Liver (tissue), 9 donors: Measurements from ENCODE around the gene CCDC200. TPM values are rescaled to one million over a fixed set of nuclear protein-coding genes. Genes with fewer than 3 reads are reported as not detected.
"Not testable (repeated sequence)": the region's sequence is repeated elsewhere in the genome, so short reads cannot be mapped to it uniquely, and the experiment has no call there.

ENCODE experiments used
- DNase-seq: peaks from one replicate; pipeline ENCODE4 v3.0.0-alpha.2; 2017; ENCODE audit warnings: low spot score
- H3K27ac ChIP-seq, 2 donors: one replicate each; pipeline ENCODE4 v1.7.0; 2013; ENCODE audit warnings: inconsistent platforms in 2 of 2, low read length in 2 of 2, control low read depth in 1 of 2, low read depth in 1 of 2, mild to moderate bottlenecking in 1 of 2
- H3K27me3 ChIP-seq, 4 donors: one replicate each; pipeline versions ENCODE4 v1.6.1 to v1.7.0; 2013; ENCODE audit warnings: low read length in 3 of 4, inconsistent platforms in 1 of 4, mild to moderate bottlenecking in 1 of 4, moderate library complexity in 1 of 4; ENCODE audit not compliant: control insufficient read depth in 4 of 4, insufficient read depth in 4 of 4
- H3K36me3 ChIP-seq, 4 donors: one replicate each; pipeline versions ENCODE4 v1.6.1 to v1.7.0; 2013; ENCODE audit warnings: low read length in 3 of 4, mild to moderate bottlenecking in 3 of 4, low read depth in 1 of 4, moderate library complexity in 1 of 4; ENCODE audit not compliant: control insufficient read depth in 4 of 4, insufficient read depth in 3 of 4
- H3K4me1 ChIP-seq, 4 donors: one replicate each; pipeline versions ENCODE4 v1.6.1 to v1.7.0; 2013; ENCODE audit warnings: low read length in 3 of 4, mild to moderate bottlenecking in 3 of 4, moderate library complexity in 1 of 4; ENCODE audit not compliant: control insufficient read depth in 4 of 4, insufficient read depth in 4 of 4
- H3K4me3 ChIP-seq, 3 donors: one replicate each; pipeline versions ENCODE4 v1.6.1 to v1.7.0; 2013; ENCODE audit warnings: low read length in 3 of 3, control low read depth in 1 of 3, low read depth in 1 of 3, mild to moderate bottlenecking in 1 of 3
- H3K9ac ChIP-seq, 2 donors: one replicate each; pipeline ENCODE4 v1.7.0; 2013; ENCODE audit warnings: low read length in 2 of 2, mild to moderate bottlenecking in 2 of 2, moderate library complexity in 2 of 2, control low read depth in 1 of 2, low read depth in 1 of 2
- H3K9me3 ChIP-seq, 4 donors: one replicate each; pipeline versions ENCODE4 v1.6.1 to v1.7.0; 2013; ENCODE audit warnings: low read length in 3 of 4; ENCODE audit not compliant: control insufficient read depth in 4 of 4
- ATF3 ChIP-seq: IDR thresholded peaks from 2 replicates; pipeline ENCODE4 v1.6.1; 2016; ENCODE audit warnings: antibody characterized with exemption
- CTCF ChIP-seq: fragments of 150-350 bp; IDR thresholded peaks from 2 replicates; pipeline ENCODE4 v1.5.1; 2017; ENCODE audit warnings: improper control_type of control experiment, low read depth, low read length; ENCODE audit not compliant: missing input control
- EGR1 ChIP-seq, 2 donors: IDR thresholded peaks; 2 replicates each; pipeline ENCODE4 v1.6.1; 2016 to 2018; ENCODE audit warnings: antibody characterized with exemption in 2 of 2, low read depth in 2 of 2
- FOXA1 ChIP-seq: IDR thresholded peaks from 2 replicates; pipeline ENCODE4 v1.6.1; 2016; ENCODE audit warnings: antibody characterized with exemption
- FOXA2 ChIP-seq: IDR thresholded peaks from 2 replicates; pipeline ENCODE4 v1.6.1; 2016; ENCODE audit warnings: antibody characterized with exemption
- GABPA ChIP-seq, 2 donors: IDR thresholded peaks in 1 of 2; conservative IDR thresholded peaks in 1 of 2; 2 replicates each; pipeline ENCODE4 v1.6.1; 2016; ENCODE audit warnings: antibody characterized with exemption in 2 of 2, mild to moderate bottlenecking in 1 of 2, moderate library complexity in 1 of 2
- HNF4A ChIP-seq, 2 donors: conservative IDR thresholded peaks; 2 replicates each; pipeline ENCODE4 v1.6.1; 2016; ENCODE audit warnings: antibody characterized with exemption in 2 of 2, mild to moderate bottlenecking in 2 of 2
- HNF4G ChIP-seq: IDR thresholded peaks from 2 replicates; pipeline ENCODE4 v1.6.1; 2016; ENCODE audit warnings: antibody characterized with exemption
- JUND ChIP-seq, 2 donors: IDR thresholded peaks; 2 replicates each; pipeline ENCODE4 v1.6.1; 2016; ENCODE audit warnings: antibody characterized with exemption in 2 of 2
- MAX ChIP-seq: IDR thresholded peaks from 2 replicates; pipeline ENCODE4 v1.6.1; 2016; ENCODE audit warnings: antibody characterized with exemption
- NR2F2 ChIP-seq: IDR thresholded peaks from 2 replicates; pipeline ENCODE4 v1.6.1; 2016; ENCODE audit warnings: antibody characterized with exemption
- RAD21 ChIP-seq, 2 donors: IDR thresholded peaks; 2 replicates each; pipeline ENCODE4 v1.6.1; 2016; ENCODE audit warnings: antibody characterized with exemption in 2 of 2, mild to moderate bottlenecking in 2 of 2
- REST ChIP-seq: IDR thresholded peaks from 2 replicates; pipeline ENCODE4 v1.6.1; 2016; ENCODE audit warnings: antibody characterized with exemption, mild to moderate bottlenecking
- RXRA ChIP-seq, 2 donors: IDR thresholded peaks; 2 replicates each; pipeline ENCODE4 v1.6.1; 2017 to 2018; ENCODE audit warnings: antibody characterized with exemption in 2 of 2, mild to moderate bottlenecking in 1 of 2
- SP1 ChIP-seq: IDR thresholded peaks from 2 replicates; pipeline ENCODE4 v1.6.1; 2018; ENCODE audit warnings: antibody characterized with exemption, mild to moderate bottlenecking
- TAF1 ChIP-seq: conservative IDR thresholded peaks from 2 replicates; pipeline ENCODE4 v1.6.1; 2016; ENCODE audit warnings: antibody characterized with exemption, mild to moderate bottlenecking
- YY1 ChIP-seq: IDR thresholded peaks from 2 replicates; pipeline ENCODE4 v1.6.1; 2016; ENCODE audit warnings: antibody characterized with exemption, mild to moderate bottlenecking
- ZBTB33 ChIP-seq: IDR thresholded peaks from 2 replicates; pipeline ENCODE4 v1.6.1; 2016; ENCODE audit warnings: antibody characterized with exemption
- WGBS: extraction: QIAGEN DNeasy Blood & Tissue Kit; methylation state at CpG from one replicate; pipeline ENCODE4 v1.1.7; 2013; 5-methylcytosine and 5-hydroxymethylcytosine counted together
- polyA plus RNA-seq, 2 donors: library from polyadenylated mRNA; stranded (reverse) in 1 of 2; unstranded in 1 of 2; fragments of 200-250 nt in 1 of 2; fragments of >200 nt in 1 of 2; fragmentation: Nextera tagmentation in 1 of 2; extraction: Ambion mirVana in 1 of 2; gene quantifications; one replicate each; pipeline versions ENCODE4 v1.2.1 to v1.2.3, GENCODE V29; 2013 to 2015
- total RNA-seq, 2 donors: library from RNA; depleted of rRNA; stranded (reverse); fragments of >200 nt; gene quantifications; one replicate each; pipeline ENCODE4 v1.2.3, GENCODE V29; 2014
- donor health status: healthy.
- donor health status: healthy.
- donor health status: healthy.
- donor health status: healthy.
- donor health status: healthy.

The CCDC200 gene
- total and polyA plus RNA-seq, 4 donors, result 1.3 TPM; not detected in 3

GRCh38 chr17:43210576-43210975 lies 17.8 kb downstream of the CCDC200 start:
- DNase-seq, result no peak
- H3K4me3 ChIP-seq, result no peak overlapping the region
- peaks cover 6 to 43% (median 25%) of the 10 kb centered on the region in 4 donors for H3K36me3 ChIP-seq
- no peaks in the 10 kb centered on the region for H3K27me3 ChIP-seq
- 74% methylated on average over 3 of the region's 3 CpGs for WGBS
- H3K4me1 ChIP-seq, result peaks cover 9 to 27% (median 18%) of the 10 kb centered on the region in 4 donors
- H3K9me3 ChIP-seq, result no peaks in the 10 kb centered on the region
- H3K27ac ChIP-seq, result peak overlapping the region in 1 of 2 donors; percentile 66
- H3K9ac ChIP-seq, result no peak overlapping the region
- TF ChIP-seq NR2F2 (no peak), HNF4A (conservative IDR thresholded peaks at IDR 0.05) (no peak), ZBTB33 (no peak), FOXA2 (no peak), JUND (IDR thresholded peaks at IDR 0.05) (no peak), SP1 (no peak), GABPA (IDR thresholded peaks at IDR 0.05 in 1 of 2, conservative IDR thresholded peaks at IDR 0.05 in 1 of 2) (no peak), TAF1 (no peak), MAX (no peak), RAD21 (IDR thresholded peaks at IDR 0.05) (no peak), YY1 (no peak), CTCF (no peak), REST (no peak), RXRA (IDR thresholded peaks at IDR 0.05) (no peak), FOXA1 (no peak), ATF3 (no peak), HNF4G (no peak), EGR1 (IDR thresholded peaks at IDR 0.05; ENCODE audit: low read depth in 2 of 2) (no peak)

- H3K9me3 ChIP-seq, H3K9ac ChIP-seq, H3K4me3 ChIP-seq, DNase-seq, H3K27me3 ChIP-seq, H3K27ac ChIP-seq, H3K4me1 ChIP-seq: not testable (repeated sequence)
- WGBS, result 96% methylated on average over 3 of the region's 3 CpGs
- H3K36me3 ChIP-seq, result peaks cover 14 to 70% (median 59%) of the 10 kb centered on the region in 4 donors
Measured at GRCh38 chr17:43203013-43203412, 25.4 kb downstream of the CCDC200 start.
